H1 (cell line): ENCODE measurements around the gene KCNE4. TPM values are rescaled to one million over a fixed set of nuclear protein-coding genes. Genes with fewer than 3 reads are reported as not detected.

Experiments
- CTCF ChIA-PET: fragments of 300-600 bp; sonication (Branson Sonifier 250); formaldehyde crosslinking; loops from one replicate; lab custom pipeline; 2021; ENCODE audit not compliant: partially characterized antibody; lab: Charles Lee
- POLR2A ChIA-PET: fragments of 300-600 bp; sonication (Branson Sonifier 250); formaldehyde crosslinking; loops from one replicate; lab custom pipeline; 2021; ENCODE audit warnings: inconsistent platforms; ENCODE audit not compliant: partially characterized antibody; lab: Charles Lee
- DNase-seq, 2 experiments: peaks; one replicate each; pipeline versions ENCODE4 v3.0.0 to v3.0.0-alpha.2; 2010 to 2022; ENCODE audit warnings: low spot score in 2 of 2, low read depth in 1 of 2, mixed read lengths in 1 of 2
- FAIRE-seq: peaks from 2 replicates; lab custom pipeline; 2011; peaks lifted over from hg19 to GRCh38; lab: Jason Lieb, UNC
- H2AFZ ChIP-seq: 2 replicates; pipeline ENCODE4 v1.8.1; 2012; ENCODE audit warnings: low read length, inconsistent platforms
- H2AK5ac ChIP-seq: 2 replicates; pipeline ENCODE4 v1.6.1; 2013; ENCODE audit warnings: low read depth, low read length
- H2BK120ac ChIP-seq: replicated peaks from 2 replicates; pipeline ENCODE3; 2013; ENCODE audit warnings: low read depth, low read length, inconsistent platforms
- H2BK12ac ChIP-seq: 2 replicates; pipeline ENCODE4 v1.6.1; 2013; ENCODE audit warnings: low read depth, low read length
- H2BK15ac ChIP-seq: 2 replicates; pipeline ENCODE4 v1.6.1; 2013; ENCODE audit warnings: low read length
- H2BK20ac ChIP-seq: 2 replicates; pipeline ENCODE4 v1.6.1; 2013; ENCODE audit warnings: low read length
- H2BK5ac ChIP-seq: 2 replicates; pipeline ENCODE4 v1.6.1; 2013; ENCODE audit warnings: low read depth, low read length
- H3K14ac ChIP-seq: 2 replicates; pipeline ENCODE4 v1.6.1; 2013; ENCODE audit warnings: inconsistent platforms; ENCODE audit not compliant: insufficient read length
- H3K18ac ChIP-seq: 2 replicates; pipeline ENCODE4 v1.6.1; 2013; ENCODE audit warnings: low read length; ENCODE audit errors: extremely low read depth
- H3K23ac ChIP-seq: 2 replicates; pipeline ENCODE4 v1.6.1; 2013; ENCODE audit warnings: inconsistent platforms; ENCODE audit not compliant: insufficient read length
- H3K23me2 ChIP-seq: 2 replicates; pipeline ENCODE4 v1.6.1; 2013; ENCODE audit warnings: low read depth, low read length
- H3K27ac ChIP-seq: 2 replicates; pipeline ENCODE4 v1.6.1; 2011; ENCODE audit warnings: low read depth, low read length, inconsistent platforms
- H3K27me3 ChIP-seq, 4 experiments: replicated peaks in 1 of 4; 1 replicate in 1 of 4; 2 replicates in 3 of 4; pipeline versions ENCODE4 v1.6.1 to v1.8.1; 2011 to 2013; ENCODE audit warnings: low read length in 3 of 4, mild to moderate bottlenecking in 3 of 4, inconsistent platforms in 2 of 4, mixed read lengths in 2 of 4, moderate library complexity in 1 of 4; ENCODE audit not compliant: control insufficient read depth in 3 of 4, insufficient read depth in 3 of 4; ENCODE audit errors: extremely low read depth in 1 of 4
- H3K36me3 ChIP-seq, 4 experiments: 2 replicates each; pipeline versions ENCODE4 v1.6.1 to v1.8.1; 2011 to 2013; ENCODE audit warnings: mild to moderate bottlenecking in 4 of 4, low read length in 3 of 4, moderate library complexity in 2 of 4, control low read depth in 1 of 4, inconsistent platforms in 1 of 4; ENCODE audit not compliant: insufficient read depth in 4 of 4, control insufficient read depth in 2 of 4
- H3K4ac ChIP-seq: replicated peaks from 2 replicates; pipeline ENCODE3; 2013; ENCODE audit warnings: low read length, low read depth, mixed read lengths, inconsistent platforms; ENCODE audit not compliant: insufficient read length
- H3K4me1 ChIP-seq, 4 experiments: replicated peaks in 1 of 4; 1 replicate in 1 of 4; 2 replicates in 3 of 4; pipeline versions ENCODE4 v1.6.1 to v1.8.1; 2011 to 2013; ENCODE audit warnings: low read length in 3 of 4, inconsistent platforms in 2 of 4, mixed read lengths in 1 of 4; ENCODE audit not compliant: insufficient read depth in 4 of 4, control insufficient read depth in 3 of 4
- H3K4me2 ChIP-seq, 2 experiments: 2 replicates each; pipeline versions ENCODE4 v1.6.1 to v1.8.1; 2011 to 2013; ENCODE audit warnings: low read depth in 2 of 2, low read length in 2 of 2, control low read depth in 1 of 2, inconsistent platforms in 1 of 2, mild to moderate bottlenecking in 1 of 2; ENCODE audit not compliant: insufficient read depth in 1 of 2
- H3K4me3 ChIP-seq, 4 experiments: fragments of 200-600, 300-600 bp in 1 of 4; sonication (generic), shearing (Covaris generic), sonication (Bioruptor Twin) in 1 of 4; 2 replicates each; pipeline versions ENCODE4 v1.5.1 to v1.8.1; 2011 to 2016; ENCODE audit warnings: low read length in 4 of 4, low read depth in 3 of 4, control low read depth in 2 of 4, inconsistent platforms in 2 of 4, mild to moderate bottlenecking in 2 of 4, mixed read lengths in 1 of 4, moderate library complexity in 1 of 4; ENCODE audit not compliant: insufficient read depth in 2 of 4; ENCODE audit errors: extremely low read depth in 1 of 4
- H3K56ac ChIP-seq: replicated peaks from 2 replicates; pipeline ENCODE3; 2013; ENCODE audit warnings: low read depth, mild to moderate bottlenecking, mixed read lengths, low read length, inconsistent platforms; ENCODE audit not compliant: insufficient read length
- H3K79me1 ChIP-seq: 2 replicates; pipeline ENCODE4 v1.6.1; 2013; ENCODE audit warnings: low read depth, low read length, control low read depth
- H3K79me2 ChIP-seq, 2 experiments: 2 replicates each; pipeline versions ENCODE4 v1.6.1 to v1.8.1; 2012 to 2013; ENCODE audit warnings: low read length in 2 of 2, mild to moderate bottlenecking in 2 of 2, inconsistent platforms in 1 of 2; ENCODE audit not compliant: insufficient read depth in 2 of 2, control insufficient read depth in 1 of 2
- H3K9ac ChIP-seq, 4 experiments: replicated peaks in 1 of 4; 1 replicate in 1 of 4; 2 replicates in 3 of 4; pipeline versions ENCODE4 v1.6.1 to v1.8.1; 2011 to 2013; ENCODE audit warnings: low read depth in 3 of 4, low read length in 3 of 4, control low read depth in 2 of 4, mild to moderate bottlenecking in 2 of 4, moderate library complexity in 2 of 4, inconsistent platforms in 1 of 4; ENCODE audit errors: extremely low read depth in 1 of 4
- H3K9me3 ChIP-seq, 2 experiments: 2 replicates each; pipeline versions ENCODE4 v1.6.1 to v1.8.1; 2012 to 2013; ENCODE audit warnings: mild to moderate bottlenecking in 2 of 2, moderate library complexity in 2 of 2, control low read depth in 1 of 2, inconsistent platforms in 1 of 2, low read depth in 1 of 2, low read length in 1 of 2, mixed read lengths in 1 of 2; ENCODE audit not compliant: insufficient read depth in 2 of 2
- H4K20me1 ChIP-seq, 2 experiments: replicated peaks in 1 of 2; 2 replicates each; pipeline versions ENCODE3 to v1.8.1; 2011 to 2013; ENCODE audit warnings: inconsistent platforms in 2 of 2, low read length in 2 of 2, mild to moderate bottlenecking in 1 of 2; ENCODE audit not compliant: insufficient read depth in 2 of 2, control insufficient read depth in 1 of 2
- H4K5ac ChIP-seq: 2 replicates; pipeline ENCODE4 v1.6.1; 2013; ENCODE audit warnings: low read length, low read depth, mixed read lengths, inconsistent platforms; ENCODE audit not compliant: insufficient read length
- H4K8ac ChIP-seq: 2 replicates; pipeline ENCODE4 v1.8.0; 2013; ENCODE audit warnings: mild to moderate bottlenecking, moderate library complexity, low read length, inconsistent platforms; ENCODE audit not compliant: insufficient read depth; ENCODE audit errors: extremely low read depth
- H4K91ac ChIP-seq: replicated peaks from 2 replicates; pipeline ENCODE3; 2013; ENCODE audit warnings: low read length, mixed read lengths, inconsistent platforms; ENCODE audit not compliant: insufficient read length
- CBX5 ChIP-seq: fragments of 300-800, 300-1000 bp; sonication (generic); IDR thresholded peaks from 2 replicates; pipeline ENCODE4 v1.7.1; 2016; ENCODE audit warnings: antibody characterized with exemption, low read length, low read depth
- CREB1 ChIP-seq: IDR thresholded peaks from 2 replicates; pipeline ENCODE4 v1.6.1; 2012; ENCODE audit warnings: inconsistent platforms
- FOSL1 ChIP-seq: IDR thresholded peaks from 2 replicates; pipeline ENCODE4 v1.6.1; 2011; ENCODE audit warnings: mild to moderate bottlenecking, low read depth, low read length, moderate library complexity; ENCODE audit not compliant: insufficient read depth
- GTF2F1 ChIP-seq: IDR thresholded peaks from 2 replicates; pipeline ENCODE4 v1.6.1; 2012; ENCODE audit warnings: low read depth, low read length, improper control_type of control experiment, borderline replicate concordance
- HDAC6 ChIP-seq: IDR thresholded peaks from one replicate; pipeline ENCODE4 v1.7.1; 2012; ENCODE audit warnings: low read depth, mild to moderate bottlenecking, inconsistent platforms, low read length, moderate library complexity
- JUN ChIP-seq: IDR thresholded peaks from 2 replicates; pipeline ENCODE4 v1.6.1; 2011; ENCODE audit warnings: low read depth, mild to moderate bottlenecking, improper control_type of control experiment, low read length
- JUND ChIP-seq: IDR thresholded peaks from 2 replicates; pipeline ENCODE4 v1.6.1; 2011; ENCODE audit warnings: mild to moderate bottlenecking, improper control_type of control experiment, low read length
- KDM4A ChIP-seq: IDR thresholded peaks from one replicate; pipeline ENCODE4 v1.7.1; 2012; ENCODE audit warnings: low read depth, mild to moderate bottlenecking, moderate library complexity, low read length, inconsistent platforms; ENCODE audit not compliant: severe bottlenecking
- KDM5A ChIP-seq: fragments of 200-600 bp; IDR thresholded peaks from 2 replicates; pipeline ENCODE4 v1.7.1; 2012; ENCODE audit warnings: mild to moderate bottlenecking, low read length, inconsistent platforms, mixed read lengths
- NANOG ChIP-seq: IDR thresholded peaks from 2 replicates; pipeline ENCODE4 v1.6.1; 2011; ENCODE audit warnings: low read length, low read depth, mild to moderate bottlenecking, inconsistent platforms; ENCODE audit not compliant: insufficient read depth, poor library complexity, severe bottlenecking
- PHF8 ChIP-seq: fragments of 200-600 bp; sonication (generic); conservative IDR thresholded peaks from 2 replicates; pipeline ENCODE4 v1.7.1; 2012; ENCODE audit warnings: low read depth, mild to moderate bottlenecking, inconsistent platforms, low read length, moderate library complexity
- RXRA ChIP-seq: IDR thresholded peaks from 2 replicates; pipeline ENCODE4 v1.6.1; 2011; ENCODE audit warnings: low read depth, mild to moderate bottlenecking, low read length, moderate library complexity; ENCODE audit not compliant: insufficient read depth
- SP2 ChIP-seq: IDR thresholded peaks from 2 replicates; pipeline ENCODE4 v1.6.1; 2012; ENCODE audit warnings: mild to moderate bottlenecking, low read length, inconsistent platforms
- SP4 ChIP-seq: IDR thresholded peaks from 2 replicates; pipeline ENCODE4 v1.6.1; 2012; ENCODE audit warnings: low read length, inconsistent platforms
- SUZ12 ChIP-seq: fragments of 200-600 bp; sonication (generic); IDR thresholded peaks from 2 replicates; pipeline ENCODE4 v1.6.1; 2012; ENCODE audit warnings: mild to moderate bottlenecking, inconsistent platforms, low read length, moderate library complexity, mixed read lengths
- WGBS, 2 experiments: shearing (Covaris generic) in 1 of 2; methylation state at CpG; one replicate each; pipeline versions ENCODE4 v1.1.6 to v1.1.7; 2013 to 2015; ENCODE audit warnings: low lambda C conversion rate in 2 of 2, mixed read lengths in 2 of 2, inconsistent platforms in 1 of 2, low coverage in 1 of 2, missing lambda C conversion rate in 1 of 2; ENCODE audit not compliant: insufficient replicate concordance in 2 of 2, insufficient coverage in 1 of 2, insufficient read length in 1 of 2; ENCODE audit errors: extremely low coverage in 1 of 2, missing lambda C conversion rate in 1 of 2; 5-methylcytosine and 5-hydroxymethylcytosine counted together
- polyA plus RNA-seq, 7 experiments: library from polyadenylated mRNA; depleted of rRNA in 3 of 7; stranded (reverse) in 5 of 7; unstranded in 2 of 7; fragments of >200 nt in 5 of 7; fragments of 200-250 nt in 2 of 7; gene quantifications; 1 replicate in 5 of 7; 2 replicates in 1 of 7; 4 replicates in 1 of 7; pipeline versions ENCODE4 v1.2.1 to v1.2.3, GENCODE V29; 2011 to 2013; ENCODE audit warnings: missing spikeins in 2 of 7, mixed read lengths in 2 of 7
- total RNA-seq: library from RNA; stranded (reverse); fragmentation: NEBNext Ultra II Directional; extraction: Animal tissue kit (Norgen Biotek cat#: 25700); gene quantifications from 2 replicates; pipeline ENCODE4 v1.2.1, GENCODE V29; 2021

KCNE4 gene
- total and polyA plus RNA-seq, 2 of the 8 experiments (the other 6 are each of a cell fraction or from before 2014, with no cell fraction given): 0.08 to 0.09 TPM

GRCh38 chr2:223100061-223100511 lies 48.1 kb downstream of the KCNE4 start:
- Histone ChIP-seq H3K23ac (no peak overlapping the region), H3K9ac (no peak overlapping the region), H2BK20ac (no peak overlapping the region), H3K79me1 (no peaks in the 10 kb centered on the region), H3K27ac (no peak overlapping the region), H2BK120ac (no peak overlapping the region), H2BK15ac (no peak overlapping the region), H2BK5ac (no peak overlapping the region), H3K9me3 (no peaks in the 10 kb centered on the region), H4K5ac (no peak overlapping the region), H3K4me3 (no peak overlapping the region), H2AFZ (no peak overlapping the region), H3K27me3 (no peaks in the 10 kb centered on the region), H2AK5ac (no peak overlapping the region), H3K18ac (no peak overlapping the region), H3K23me2 (no peaks in the 10 kb centered on the region; the same call in 1 of the 2 replicates), H3K4ac (no peak overlapping the region), H3K79me2 (no peaks in the 10 kb centered on the region), H4K8ac (no peak overlapping the region; the same call in 1 of the 2 replicates), H2BK12ac (no peak overlapping the region), H3K56ac (no peak overlapping the region), H3K36me3 (no peaks in the 10 kb centered on the region), H3K14ac (no peak overlapping the region), H3K4me1 (peaks cover 2 to 6% (median 2%) of the 10 kb centered on the region in 4 experiments; a peak in 5 of 7 replicates), H4K91ac (no peak overlapping the region), H3K4me2 (no peak overlapping the region), H4K20me1 (no peaks in the 10 kb centered on the region)
- POLR2A ChIA-PET: interaction anchor here (1.1 kb wide), 1 partner anchor 15 kb away, joined by 3 read pairs; no protein-coding TSS in a partner anchor
- no peak for FAIRE-seq
- CTCF ChIA-PET: interaction anchor here (0.8 to 4.5 kb wide), 9 partner anchors 8 to 410 kb away, joined by 3 to 40 read pairs (median 4); no protein-coding TSS in a partner anchor
- no peak for DNase-seq
- 58% methylated on average over 4 of the region's 4 CpGs; no CpG with 5 or more reads in 1 of the 2 experiments for WGBS, 2 experiments
- TF ChIP-seq KDM5A (no peak), JUN (no peak), SP2 (no peak), JUND (no peak), PHF8 (no peak), KDM4A (no peak), RXRA (no peak), SP4 (no peak), GTF2F1 (no peak), NANOG (no peak), CBX5 (no peak), CREB1 (no peak), FOSL1 (no peak), SUZ12 (no peak), HDAC6 (no peak)
